Measurements from ENCODE around the gene ELOVL7.

Gene ELOVL7

DNA sequence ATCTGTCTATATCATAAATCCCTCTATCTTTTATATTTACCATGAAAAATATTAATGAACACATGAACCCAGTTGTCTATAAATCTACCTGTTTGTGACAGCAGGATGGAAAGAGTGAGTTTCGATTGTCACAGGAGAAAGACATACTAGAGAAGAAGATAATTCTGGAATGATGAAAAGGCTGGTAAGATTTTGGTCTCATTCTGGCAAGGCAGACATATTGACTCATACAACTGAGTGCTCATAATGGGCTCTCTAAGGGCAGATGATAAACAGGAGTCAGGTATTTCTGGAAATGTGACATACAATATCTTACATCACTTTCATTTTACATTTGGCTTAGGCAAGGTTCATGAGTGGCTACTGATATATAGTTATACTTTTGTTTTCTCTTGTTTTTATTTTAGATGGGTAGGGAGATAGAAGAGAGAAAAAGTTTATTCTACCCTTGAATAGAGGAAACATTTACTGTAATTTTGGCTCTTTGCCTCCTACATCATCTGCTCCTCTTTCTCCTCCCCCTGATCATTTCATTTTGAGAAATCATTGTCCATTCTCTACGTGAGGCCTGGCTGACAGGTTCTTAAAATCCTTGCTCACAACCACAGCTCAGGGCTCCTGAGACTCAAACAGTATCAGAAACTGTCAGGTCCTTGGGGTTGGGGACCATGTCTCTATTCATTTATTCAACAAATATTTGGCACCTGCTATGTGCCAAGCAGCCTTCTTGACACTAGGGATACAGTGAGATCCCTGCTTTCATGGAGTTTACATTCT, 14.4 kb downstream of the ELOVL7 start:
- Histone ChIP-seq H3K9me3 (no peaks in the 10 kb centered on the region), H3K36me3 (no peaks in the 10 kb centered on the region), H3K27me3 (no peaks in the 10 kb centered on the region), H3K4me1 (no peaks in the 10 kb centered on the region), H3K4me3 (no peak overlapping the region), H3K27ac (no peak overlapping the region)
- TF ChIP-seq, protein P1, sequence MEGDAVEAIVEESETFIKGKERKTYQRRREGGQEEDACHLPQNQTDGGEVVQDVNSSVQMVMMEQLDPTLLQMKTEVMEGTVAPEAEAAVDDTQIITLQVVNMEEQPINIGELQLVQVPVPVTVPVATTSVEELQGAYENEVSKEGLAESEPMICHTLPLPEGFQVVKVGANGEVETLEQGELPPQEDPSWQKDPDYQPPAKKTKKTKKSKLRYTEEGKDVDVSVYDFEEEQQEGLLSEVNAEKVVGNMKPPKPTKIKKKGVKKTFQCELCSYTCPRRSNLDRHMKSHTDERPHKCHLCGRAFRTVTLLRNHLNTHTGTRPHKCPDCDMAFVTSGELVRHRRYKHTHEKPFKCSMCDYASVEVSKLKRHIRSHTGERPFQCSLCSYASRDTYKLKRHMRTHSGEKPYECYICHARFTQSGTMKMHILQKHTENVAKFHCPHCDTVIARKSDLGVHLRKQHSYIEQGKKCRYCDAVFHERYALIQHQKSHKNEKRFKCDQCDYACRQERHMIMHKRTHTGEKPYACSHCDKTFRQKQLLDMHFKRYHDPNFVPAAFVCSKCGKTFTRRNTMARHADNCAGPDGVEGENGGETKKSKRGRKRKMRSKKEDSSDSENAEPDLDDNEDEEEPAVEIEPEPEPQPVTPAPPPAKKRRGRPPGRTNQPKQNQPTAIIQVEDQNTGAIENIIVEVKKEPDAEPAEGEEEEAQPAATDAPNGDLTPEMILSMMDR (IDR thresholded peaks at IDR 0.05) = no peak
- intact Hi-C loops (cut with DNase I; ENCODE audit: low total_unique reads) = no loop called here
- no peak for DNase-seq

DNA sequence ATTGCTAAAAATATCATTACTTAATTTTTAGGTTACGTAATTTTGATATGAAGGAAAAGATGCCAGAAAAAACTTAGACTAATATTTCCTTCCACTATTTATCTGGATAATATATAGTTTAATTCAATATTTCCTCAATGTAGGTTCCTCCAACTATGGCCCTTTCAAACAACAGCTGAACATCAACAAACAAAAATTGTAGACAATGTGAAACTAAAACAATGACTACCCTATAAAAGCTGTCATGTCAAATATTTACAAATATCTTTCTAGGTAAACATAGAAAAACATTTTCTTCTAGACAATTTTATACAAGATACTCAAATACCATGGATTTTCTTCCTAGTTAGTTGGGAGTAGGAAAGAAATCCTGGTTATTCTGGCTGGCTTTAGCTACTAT, 16.9 kb downstream of the ELOVL7 start:
- H3K9me3 ChIP-seq = no peaks in the 10 kb centered on the region
- no peaks in the 10 kb centered on the region for H3K4me1 ChIP-seq
- H3K36me3 ChIP-seq = no peaks in the 10 kb centered on the region

DNA sequence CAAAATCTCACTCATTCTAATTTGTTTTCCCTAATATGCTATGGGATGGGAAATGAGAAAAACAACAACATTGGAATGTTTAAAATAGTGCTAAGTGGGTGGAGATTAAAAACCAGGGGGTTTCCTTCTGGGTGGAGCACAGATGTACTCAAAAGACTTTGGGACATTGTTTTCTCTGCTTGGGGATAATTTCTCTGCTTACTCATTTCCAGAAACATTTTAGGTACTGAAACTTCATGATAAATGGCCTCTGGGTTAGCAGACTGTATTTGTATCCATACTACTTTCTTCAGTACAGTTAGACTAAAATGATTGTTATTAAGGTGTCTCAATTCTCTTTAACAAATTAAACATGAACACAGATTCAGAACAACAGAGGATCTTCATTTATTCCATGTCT, 17.4 kb downstream of the ELOVL7 start:
- TF ChIP-seq, protein P1 (IDR thresholded peaks at IDR 0.05) = no peak
- Histone ChIP-seq H3K27ac (no peak overlapping the region), H3K9me3 (no peaks in the 10 kb centered on the region), H3K36me3 (no peaks in the 10 kb centered on the region), H3K27me3 (no peaks in the 10 kb centered on the region), H3K4me3 (no peak overlapping the region), H3K4me1 (no peaks in the 10 kb centered on the region)
- no peak for DNase-seq
- intact Hi-C loops (cut with DNase I; ENCODE audit: low total_unique reads) = no loop called here

More for the DNA sequence above, 16.9 kb downstream of the ELOVL7 start:
- Histone ChIP-seq H3K4me3 (no peak overlapping the region), H3K27me3 (no peaks in the 10 kb centered on the region), H3K27ac (no peak overlapping the region)
- DNase-seq = no peak
- intact Hi-C loops (cut with DNase I; ENCODE audit: low total_unique reads) = no loop called here
- TF ChIP-seq, protein P1 (IDR thresholded peaks at IDR 0.05) = no peak

DNA sequence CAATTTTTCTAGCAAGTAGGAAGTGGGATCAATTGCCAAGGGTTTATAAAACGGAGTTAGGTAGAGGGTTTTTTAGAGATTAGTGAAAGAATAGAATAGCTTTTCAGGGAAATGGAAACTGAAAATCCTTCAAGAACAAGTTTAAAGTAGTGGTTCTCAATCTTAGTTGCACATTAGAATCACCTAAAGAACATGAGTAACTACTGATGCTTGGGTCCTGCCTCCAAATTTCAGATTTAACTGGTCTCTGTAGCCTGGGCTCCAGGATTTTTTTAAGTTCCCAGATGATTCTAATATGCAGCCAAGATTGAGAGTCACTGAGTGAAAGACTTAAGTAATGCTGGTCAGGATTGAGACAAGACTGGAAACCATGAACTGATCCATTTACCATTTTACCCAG, 20.5 kb downstream of the ELOVL7 start:
- H3K27me3 ChIP-seq = no peaks in the 10 kb centered on the region
- H3K36me3 ChIP-seq = no peaks in the 10 kb centered on the region
- H3K27ac ChIP-seq = no peak overlapping the region
- intact Hi-C loops (cut with DNase I; ENCODE audit: low total_unique reads) = no loop called here
- TF ChIP-seq, protein P1 (IDR thresholded peaks at IDR 0.05) = no peak
- no peak overlapping the region for H3K4me3 ChIP-seq
- H3K9me3 ChIP-seq = no peaks in the 10 kb centered on the region
- no peak for DNase-seq
- no peaks in the 10 kb centered on the region for H3K4me1 ChIP-seq

DNA sequence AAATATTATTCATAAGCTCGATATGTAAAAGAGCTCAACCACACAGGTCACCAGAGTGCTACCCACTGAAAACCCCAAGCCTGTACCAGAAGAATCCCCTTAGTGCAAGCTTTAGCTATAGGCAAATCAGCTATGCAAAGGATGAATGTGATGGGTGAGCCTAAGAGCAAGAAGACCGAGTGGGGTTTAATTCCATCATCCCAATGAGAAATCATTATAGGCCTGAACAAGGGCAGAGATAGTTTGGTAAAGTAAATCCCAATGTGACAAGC, 21.8 kb downstream of the ELOVL7 start:
- Histone ChIP-seq H3K4me1 (no peaks in the 10 kb centered on the region), H3K27ac (no peak overlapping the region), H3K36me3 (no peaks in the 10 kb centered on the region), H3K9me3 (no peaks in the 10 kb centered on the region), H3K27me3 (no peaks in the 10 kb centered on the region), H3K4me3 (no peak overlapping the region)
- TF ChIP-seq, protein P1 (IDR thresholded peaks at IDR 0.05) = no peak
- DNase-seq = no peak
- intact Hi-C loops (cut with DNase I; ENCODE audit: low total_unique reads) = no loop called here

Data from tibial artery (tissue), 4 donors.